Mucosa of descending colon (tissue), 3 donors: Measurements from ENCODE around the gene LAMC1. TPM values are rescaled to one million over a fixed set of nuclear protein-coding genes. Genes with fewer than 3 reads are reported as not detected.

Experiments
- ATAC-seq: fragments of 200-7000 bp; cut with Tn5 transposase; one replicate; pipeline ENCODE4 v1.9.1; 2020; ENCODE audit warnings: mild to moderate bottlenecking, moderate library complexity
- DNase-seq, 3 donors: peaks; one replicate each; pipeline ENCODE4 v3.0.0-alpha.2; 2020
- H3K36me3 ChIP-seq: fragments of 200-600 bp; one replicate; pipeline ENCODE4 v1.8.0; 2021; ENCODE audit warnings: low read depth, mild to moderate bottlenecking
- H3K4me1 ChIP-seq: fragments of 200-600 bp; one replicate; pipeline ENCODE4 v1.8.0; 2021; ENCODE audit warnings: low read depth, mild to moderate bottlenecking
- H3K4me3 ChIP-seq: fragments of 200-600 bp; one replicate; pipeline ENCODE4 v1.8.0; 2021; ENCODE audit warnings: mild to moderate bottlenecking
- H3K9me3 ChIP-seq: fragments of 200-600 bp; one replicate; pipeline ENCODE4 v1.8.0; 2021; ENCODE audit warnings: mild to moderate bottlenecking
- CTCF ChIP-seq: fragments of 200-600 bp; IDR thresholded peaks from one replicate; pipeline ENCODE4 v1.8.0; 2022; ENCODE audit warnings: antibody characterized with exemption, mild to moderate bottlenecking
- intact Hi-C, 2 donors: fragments of 100-400 bp; cut with DNase I in 1 of 2; cut with micrococcal nuclease in 1 of 2; formaldehyde crosslinking; loops; one replicate each; pipeline versions ENCODE4 v1.11.0 to v1.11.1; 2022; cut with DNase I, micrococcal nuclease
- total RNA-seq, 3 donors: library from RNA; stranded (reverse); fragmentation: NEBNext Ultra II Directional in 2 of 3; extraction: Animal tissue kit (Norgen Biotek cat#: 25700) in 2 of 3; gene quantifications; one replicate each; pipeline versions ENCODE4 v1.2.1 to v1.2.4, GENCODE V29; 2021 to 2023
- donor health status: DM: no; HTN: no; CAD: no; lungs with moderate emphysema.
- donor health status: DM: no; HTN: no; CAD: no.
- donor health status: DM: no; HTN: yes; CAD: no.

The LAMC1 gene
- total RNA-seq, 3 donors from 2014 or later, result 22.5 to 137 (median 46.7) TPM

- Histone ChIP-seq H3K4me3 (no peak overlapping the region), H3K9me3 (no peaks in the 10 kb centered on the region), H3K4me1 (peaks cover 4% of the 10 kb centered on the region), H3K36me3 (no peaks in the 10 kb centered on the region)
- intact Hi-C loops, result no loop called here
- DNase-seq, result no peak
- no peak for TF ChIP-seq CTCF
- peak; percentile 52 for ATAC-seq
Measured at GRCh38 chr1:183194527-183195141, 171.4 kb downstream of the LAMC1 start.

DNA sequence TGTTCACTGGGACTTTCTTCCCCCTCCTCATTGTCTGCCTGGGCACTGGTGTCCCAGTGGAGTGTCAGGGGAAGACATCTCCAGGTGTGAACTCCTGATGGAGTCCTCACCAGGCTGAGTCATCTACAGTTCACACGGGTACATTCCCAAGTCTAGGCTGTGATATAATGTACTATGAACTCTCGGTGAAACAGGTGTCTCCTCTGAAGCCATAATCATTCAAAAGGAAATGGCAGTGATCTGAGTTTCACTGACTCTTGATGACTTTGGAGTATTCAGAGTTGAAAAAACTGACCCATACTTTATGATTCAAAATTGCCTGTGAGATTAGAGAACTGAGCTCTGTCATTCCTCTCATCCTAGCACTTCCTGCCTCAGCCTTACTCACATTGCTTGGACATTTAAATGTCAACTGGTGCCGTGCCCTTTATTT is 171.9 kb downstream of the LAMC1 start:
- DNase-seq, result peak in 1 of 3 donors; percentile 35
- no peaks in the 10 kb centered on the region for H3K9me3 ChIP-seq
- no peaks in the 10 kb centered on the region for H3K36me3 ChIP-seq
- peak; percentile 97 for ATAC-seq
- no peak overlapping the region for H3K4me3 ChIP-seq
- intact Hi-C loops, result no loop called here
- no peak for TF ChIP-seq CTCF
- H3K4me1 ChIP-seq, result peaks cover 4% of the 10 kb centered on the region

Other genes starting within 250 kb of the LAMC1 start
- gene NPL, start 233.6 kb upstream of the LAMC1 start, total RNA-seq, result 10 to 100 TPM in 2 of 3 donors, 1 to 10 TPM in 1; 8.1 to 12.5 (median 12.1) TPM
- gene DHX9, start 184.1 kb upstream of the LAMC1 start, total RNA-seq, result 100 to 1,000 TPM in 2 of 3 donors, 10 to 100 TPM in 1; 88.8 to 112 (median 101) TPM
- not detected for gene SHCBP1L, start 70.3 kb upstream of the LAMC1 start, total RNA-seq
- 10 to 100 TPM; 16.3 to 36.9 (median 31.0) TPM for gene LAMC2, start 162.8 kb downstream of the LAMC1 start, total RNA-seq